GM23248 (cell line): ENCODE measurements around the gene PYGO2. TPM values are rescaled to one million over a fixed set of nuclear protein-coding genes. Genes with fewer than 3 reads are reported as not detected.

Experiments used
- DNase-seq: peaks from one replicate; pipeline ENCODE4 v3.0.0-alpha.2; 2015
- H2AFZ ChIP-seq: fragments of 200-600 bp; sonication (generic); 2 replicates; pipeline ENCODE4 v1.6.1; 2016; ENCODE audit warnings: antibody characterized with exemption
- H3F3A ChIP-seq: fragments of 200-600 bp; sonication (generic); 2 replicates; pipeline ENCODE4 v1.6.1; 2016; ENCODE audit warnings: mild to moderate bottlenecking, antibody characterized with exemption, mixed run types; ENCODE audit not compliant: insufficient read depth
- H3K27ac ChIP-seq: fragments of 200-600 bp; sonication (generic); 2 replicates; pipeline ENCODE4 v1.5.1; 2016; ENCODE audit warnings: mild to moderate bottlenecking
- H3K27me3 ChIP-seq: fragments of 200-600 bp; sonication (generic); replicated peaks from 2 replicates; pipeline ENCODE4 v1.6.1; 2016; ENCODE audit warnings: mild to moderate bottlenecking; ENCODE audit not compliant: insufficient read depth
- H3K36me3 ChIP-seq: fragments of 200-600 bp; sonication (generic); 2 replicates; pipeline ENCODE4 v1.6.1; 2016; ENCODE audit warnings: low read depth, mild to moderate bottlenecking
- H3K4me1 ChIP-seq: fragments of 200-600 bp; sonication (generic); 2 replicates; pipeline ENCODE4 v1.6.1; 2016; ENCODE audit warnings: mild to moderate bottlenecking; ENCODE audit not compliant: insufficient read depth
- H3K4me2 ChIP-seq: fragments of 200-600 bp; sonication (generic); one replicate; pipeline ENCODE4 v1.6.1; 2016; ENCODE audit warnings: mild to moderate bottlenecking; ENCODE audit not compliant: unreplicated experiment
- H3K4me3 ChIP-seq: fragments of 200-600 bp; sonication (generic); 2 replicates; pipeline ENCODE4 v1.5.1; 2016; ENCODE audit warnings: mild to moderate bottlenecking
- H3K79me2 ChIP-seq: fragments of 200-600 bp; sonication (generic); 2 replicates; pipeline ENCODE4 v1.6.1; 2016; ENCODE audit warnings: mild to moderate bottlenecking; ENCODE audit not compliant: insufficient read depth
- H3K9ac ChIP-seq: fragments of 200-600 bp; sonication (generic); 2 replicates; pipeline ENCODE4 v1.6.1; 2016; ENCODE audit warnings: mild to moderate bottlenecking
- H3K9me2 ChIP-seq: fragments of 200-600 bp; sonication (generic); 2 replicates; pipeline ENCODE4 v1.6.1; 2016; ENCODE audit warnings: mixed run types, mild to moderate bottlenecking, moderate library complexity; ENCODE audit not compliant: insufficient read depth
- H3K9me3 ChIP-seq: fragments of 200-600 bp; sonication (generic); one replicate; pipeline ENCODE4 v1.6.1; 2017; ENCODE audit warnings: low read depth
- H4K20me1 ChIP-seq: fragments of 200-600 bp; sonication (generic); 2 replicates; pipeline ENCODE4 v1.6.0; 2016; ENCODE audit not compliant: insufficient read depth
- EZH2 ChIP-seq: fragments of 200-600 bp; sonication (generic); IDR thresholded peaks from 2 replicates; pipeline ENCODE4 v1.6.1; 2018; ENCODE audit warnings: antibody characterized with exemption, mild to moderate bottlenecking; ENCODE audit not compliant: insufficient read depth, poor library complexity, severe bottlenecking
- EZH2phosphoT487 ChIP-seq: fragments of 200-600 bp; sonication (generic); IDR thresholded peaks from 2 replicates; pipeline ENCODE4 v1.6.1; 2018; ENCODE audit warnings: antibody characterized with exemption, moderate library complexity, mild to moderate bottlenecking, low read depth; ENCODE audit not compliant: insufficient read depth
- WGBS, 2 experiments: methylation state at CpG; one replicate each; pipeline ENCODE4 v1.1.6; 2015 to 2017; ENCODE audit warnings: low lambda C conversion rate in 2 of 2, low coverage in 1 of 2; ENCODE audit errors: missing lambda C conversion rate in 2 of 2; 5-methylcytosine and 5-hydroxymethylcytosine counted together
- in situ Hi-C: fragments of 300-500 bp; cut with MboI; formaldehyde crosslinking; loops from 2 replicates; pipeline ENCODE4 v1.15.0; 2020
- polyA plus RNA-seq: library from polyadenylated mRNA; unstranded; fragments of >200 nt; fragmentation: Nextera tagmentation; extraction: Ambion mirVana; gene quantifications from 2 replicates; pipeline ENCODE4 v1.2.1, GENCODE V29; 2016
- total RNA-seq: library from RNA; depleted of rRNA; stranded (reverse); fragments of >200 nt; shearing (Covaris generic); gene quantifications from 2 replicates; pipeline ENCODE4 v1.2.3, GENCODE V29; 2014

PYGO2 gene
- total and polyA plus RNA-seq, 2 experiments from 2014 or later, result 14.7 to 14.9 TPM

GRCh38 chr1:154955039-154955717 is 6.4 kb downstream of the PYGO2 start:
- H3K27ac ChIP-seq, result peak overlapping the region; percentile 91
- H3K4me2 ChIP-seq, result peak overlapping the region; percentile 96
- H4K20me1 ChIP-seq, result no peaks in the 10 kb centered on the region
- no peaks in the 10 kb centered on the region for H3K9me2 ChIP-seq
- in situ Hi-C loops, result no loop called here
- peak; percentile 83 for DNase-seq
- H3K27me3 ChIP-seq, result no peaks in the 10 kb centered on the region
- H3K4me3 ChIP-seq, result peak overlapping the region; percentile 93
- TF ChIP-seq EZH2phosphoT487 (no peak), EZH2 (no peak)
- H2AFZ ChIP-seq, result peak overlapping the region; percentile 87
- WGBS, 2 experiments, result 16 to 18% methylated on average over 4 of the region's 4 CpGs
- H3K36me3 ChIP-seq, result no peaks in the 10 kb centered on the region
- H3K4me1 ChIP-seq, result peaks cover 21% of the 10 kb centered on the region
- H3F3A ChIP-seq, result peaks cover 9% of the 10 kb centered on the region
- peaks cover 18% of the 10 kb centered on the region; the same call in 1 of the 2 replicates for H3K79me2 ChIP-seq
- no peaks in the 10 kb centered on the region for H3K9me3 ChIP-seq
- peak overlapping the region; percentile 86 for H3K9ac ChIP-seq

DNA sequence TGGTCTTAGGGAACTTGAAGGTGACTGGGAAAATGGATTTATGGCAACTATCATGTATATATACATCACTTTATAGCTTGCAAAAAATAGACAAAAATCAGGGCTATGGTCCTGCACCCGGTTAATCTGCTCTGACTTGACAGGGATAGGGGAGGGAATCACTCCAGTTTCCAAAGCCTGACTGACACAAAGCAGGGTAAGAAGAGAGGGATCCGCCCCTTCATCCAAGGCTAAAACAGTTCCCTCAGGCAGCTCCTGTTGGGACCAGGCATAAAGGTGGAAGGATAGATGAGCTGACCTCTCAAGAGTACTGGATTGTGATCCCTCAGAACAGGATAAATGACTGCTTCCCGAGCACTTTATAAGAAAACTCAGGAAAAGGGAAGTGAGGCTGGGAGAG is 7.0 kb downstream of the PYGO2 start:
- H3K9me3 ChIP-seq, result no peaks in the 10 kb centered on the region
- H3K79me2 ChIP-seq, result peaks cover 14% of the 10 kb centered on the region; the same call in 1 of the 2 replicates
- WGBS, 2 experiments, result 40 to 54% methylated on average over 3 of the region's 3 CpGs
- H3K36me3 ChIP-seq, result no peaks in the 10 kb centered on the region
- H3K4me2 ChIP-seq, result no peak overlapping the region
- no peak overlapping the region for H2AFZ ChIP-seq
- DNase-seq, result no peak
- H3K27me3 ChIP-seq, result no peaks in the 10 kb centered on the region
- peak overlapping the region; percentile 86; the same call in 1 of the 2 replicates for H3K9ac ChIP-seq
- no peaks in the 10 kb centered on the region for H4K20me1 ChIP-seq
- H3F3A ChIP-seq, result peaks cover 9% of the 10 kb centered on the region
- in situ Hi-C loops, result no loop called here
- H3K4me1 ChIP-seq, result peaks cover 20% of the 10 kb centered on the region
- H3K4me3 ChIP-seq, result no peak overlapping the region
- no peak overlapping the region for H3K27ac ChIP-seq
- H3K9me2 ChIP-seq, result no peaks in the 10 kb centered on the region
- no peak for TF ChIP-seq EZH2
- TF ChIP-seq EZH2phosphoT487, result no peak

GRCh38 chr1:154953611-154954038 is 8.0 kb downstream of the PYGO2 start:
- WGBS, 2 experiments, result 91 to 94% methylated on average over 2 of the region's 2 CpGs

GRCh38 chr1:154952664-154953063 is 8.9 kb downstream of the PYGO2 start:
- no peaks in the 10 kb centered on the region for H3K9me3 ChIP-seq
- peaks cover 9% of the 10 kb centered on the region for H3F3A ChIP-seq
- H4K20me1 ChIP-seq, result no peaks in the 10 kb centered on the region
- H3K36me3 ChIP-seq, result no peaks in the 10 kb centered on the region
- H2AFZ ChIP-seq, result no peak overlapping the region
- in situ Hi-C loops, result no loop called here
- 73 to 79% methylated on average over 6 of the region's 6 CpGs for WGBS, 2 experiments
- TF ChIP-seq EZH2 (no peak), EZH2phosphoT487 (no peak)
- H3K9me2 ChIP-seq, result no peaks in the 10 kb centered on the region
- no peak overlapping the region for H3K9ac ChIP-seq
- no peak overlapping the region for H3K4me2 ChIP-seq
- H3K79me2 ChIP-seq, result 0 out of 2 replicates have a peak, but pooled peaks cover 14% of the 10 kb centered on the region
- no peak for DNase-seq
- no peak overlapping the region for H3K4me3 ChIP-seq
- peaks cover 20% of the 10 kb centered on the region for H3K4me1 ChIP-seq
- H3K27me3 ChIP-seq, result no peaks in the 10 kb centered on the region
- no peak overlapping the region for H3K27ac ChIP-seq

More at GRCh38 chr1:154953611-154954038, 8.0 kb downstream of the PYGO2 start:
- H3K4me2 ChIP-seq, result no peak overlapping the region
- in situ Hi-C loops, result no loop called here
- H3K4me1 ChIP-seq, result peaks cover 20% of the 10 kb centered on the region
- H2AFZ ChIP-seq, result no peak overlapping the region
- H3K27ac ChIP-seq, result no peak overlapping the region
- peaks cover 9% of the 10 kb centered on the region for H3F3A ChIP-seq
- H4K20me1 ChIP-seq, result no peaks in the 10 kb centered on the region
- 0 out of 2 replicates have a peak, but pooled peaks cover 14% of the 10 kb centered on the region for H3K79me2 ChIP-seq
- H3K9ac ChIP-seq, result no peak overlapping the region
- no peak for DNase-seq
- H3K27me3 ChIP-seq, result no peaks in the 10 kb centered on the region
- H3K9me2 ChIP-seq, result no peaks in the 10 kb centered on the region
- no peaks in the 10 kb centered on the region for H3K36me3 ChIP-seq
- no peak for TF ChIP-seq EZH2
- H3K9me3 ChIP-seq, result no peaks in the 10 kb centered on the region
- H3K4me3 ChIP-seq, result no peak overlapping the region
